Measurements from ENCODE around the gene DLG2. TPM values are rescaled to one million over a fixed set of nuclear protein-coding genes. Genes with fewer than 3 reads are reported as not detected.
A peak's percentile ranks its signal among the peaks of the same experiment; 100 is the strongest.

The DLG2 gene
- total RNA-seq, 2 donors from 2014 or later = 1.9 to 3.2 TPM

DNA sequence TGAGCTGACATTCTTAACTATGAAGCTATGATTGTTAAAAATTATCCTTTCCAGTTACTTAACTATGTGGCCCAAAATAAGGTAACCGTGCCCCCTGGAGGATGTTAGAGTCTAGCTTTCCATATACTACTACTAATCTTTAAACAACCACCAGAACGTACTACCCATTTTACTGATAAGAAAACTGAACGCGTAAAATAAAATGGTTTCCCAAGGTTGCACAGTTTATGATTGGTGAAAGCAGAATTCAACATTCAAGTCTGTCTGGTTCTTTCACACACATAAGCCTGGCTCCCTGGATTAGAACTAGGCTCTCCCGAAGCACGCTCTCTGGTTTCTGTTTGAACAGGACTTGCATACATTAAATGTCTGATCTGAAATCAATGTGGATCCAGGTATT lies 1903.1 kb downstream of the DLG2 start:
- ATAC-seq = peak; percentile 45
- DNase-seq = peak in 1 of 2 donors; percentile 8
- intact Hi-C loops (cut with DNase I, micrococcal nuclease) = loop anchor here in 1 of 2 donors (10.0 kb wide), 1 partner anchor 429 kb away; no protein-coding TSS in a partner anchor

DNA sequence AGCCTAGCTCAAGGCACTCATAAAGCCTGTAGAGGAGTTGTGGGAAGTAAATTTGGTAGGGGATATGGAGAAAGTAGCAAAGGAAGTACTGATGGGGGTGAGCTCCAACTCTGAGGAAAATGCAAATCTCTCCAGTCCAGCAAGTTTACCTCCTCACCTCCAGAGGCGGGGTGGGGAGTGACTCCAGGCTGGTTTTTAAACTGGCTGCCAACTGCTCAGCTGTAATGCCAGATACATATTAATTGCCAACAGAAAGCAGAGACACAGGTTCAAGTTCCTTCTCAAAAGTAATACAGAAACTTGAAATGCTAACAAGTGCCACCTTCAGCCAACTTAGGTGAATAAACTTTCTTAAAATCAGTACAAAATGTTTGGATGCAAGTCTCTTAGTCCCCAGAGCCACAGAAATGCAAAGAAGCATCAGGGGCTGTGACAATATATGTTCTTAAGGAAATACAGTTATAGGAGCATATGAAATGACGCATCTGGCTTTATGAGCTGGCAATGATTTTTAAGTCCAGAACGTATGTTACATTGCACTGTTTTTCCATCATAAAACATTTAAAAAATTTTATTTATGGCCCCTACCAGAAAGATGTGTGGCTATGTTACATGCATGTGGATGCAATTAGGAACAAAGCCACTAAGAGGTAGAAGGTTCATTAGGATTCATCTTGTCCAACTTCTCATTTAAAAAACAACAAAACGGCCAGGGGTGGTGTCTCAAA lies 1904.6 kb downstream of the DLG2 start:
- DNase-seq (no peak), ATAC-seq (no peak)
- intact Hi-C loops (cut with DNase I, micrococcal nuclease) = loop anchor here in 1 of 2 donors (10.0 kb wide), 1 partner anchor 428 kb away; no protein-coding TSS in a partner anchor

DNA sequence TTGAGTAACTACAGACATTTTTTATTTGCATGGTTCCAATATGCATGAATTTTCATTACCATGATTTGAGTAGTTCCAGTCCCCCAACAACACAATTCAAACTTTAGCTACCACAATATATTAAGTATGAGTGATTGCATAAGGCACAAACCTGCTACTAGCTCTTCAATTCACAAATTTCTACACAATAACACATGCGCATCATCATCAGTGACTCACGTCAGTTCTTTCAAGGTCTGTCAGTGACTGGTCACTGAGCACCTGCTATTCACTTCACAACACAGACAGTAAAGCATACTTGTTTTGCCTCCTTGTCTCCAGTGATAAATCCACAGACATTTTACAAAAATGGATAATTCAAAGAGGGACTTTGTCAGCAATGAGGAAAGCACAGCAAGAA lies 1905.9 kb downstream of the DLG2 start:
- intact Hi-C loops (cut with DNase I, micrococcal nuclease) = loop anchor here in 1 of 2 donors (10.0 kb wide), 1 partner anchor 426 kb away; no protein-coding TSS in a partner anchor
- DNase-seq (no peak), ATAC-seq (no peak)

DNA sequence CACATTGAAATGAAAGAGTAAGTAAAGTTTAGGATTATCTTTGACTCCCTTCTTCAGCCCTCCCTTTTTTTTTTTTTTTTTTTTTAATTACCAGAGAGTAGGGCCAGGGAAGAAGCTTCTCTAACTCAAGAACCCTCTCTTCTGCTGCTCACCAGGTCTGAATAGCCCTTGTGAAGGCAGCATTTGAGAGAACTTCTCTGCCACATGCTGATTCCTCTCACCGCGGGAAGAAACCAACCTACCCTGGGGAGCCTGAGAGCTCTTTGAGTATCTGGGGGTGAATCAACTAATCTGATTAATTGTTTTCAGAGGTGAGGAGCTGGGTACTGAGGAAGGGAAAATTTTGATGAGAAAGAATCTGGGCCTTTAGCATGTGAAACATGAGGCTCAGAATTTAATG lies 1906.5 kb downstream of the DLG2 start:
- intact Hi-C loops (cut with DNase I, micrococcal nuclease) = loop anchor here in 1 of 2 donors (10.0 kb wide), 1 partner anchor 426 kb away; no protein-coding TSS in a partner anchor
- ATAC-seq (no peak), DNase-seq (no peak)

DNA sequence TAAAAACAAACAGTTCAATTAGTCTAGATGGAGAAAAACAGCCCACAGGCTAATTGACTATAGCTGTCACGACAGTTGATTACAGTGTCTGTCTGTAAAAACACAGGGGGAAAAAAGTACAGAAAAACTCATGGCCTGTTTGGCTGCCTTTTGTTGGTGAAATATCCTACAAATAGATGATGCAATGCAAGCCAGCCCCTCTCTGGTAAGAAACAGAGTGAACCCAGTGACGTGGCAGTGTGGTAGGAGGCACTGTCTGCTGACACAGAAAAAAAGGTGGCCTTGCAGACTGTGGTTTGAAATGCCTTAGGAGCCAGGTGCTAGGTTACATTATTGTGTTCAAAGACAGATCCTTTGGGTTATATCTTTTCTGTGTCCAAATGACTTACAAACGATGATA lies 1909.6 kb downstream of the DLG2 start:
- DNase-seq (no peak), ATAC-seq (no peak)
- intact Hi-C loops (cut with DNase I, micrococcal nuclease) = no loop called here

DNA sequence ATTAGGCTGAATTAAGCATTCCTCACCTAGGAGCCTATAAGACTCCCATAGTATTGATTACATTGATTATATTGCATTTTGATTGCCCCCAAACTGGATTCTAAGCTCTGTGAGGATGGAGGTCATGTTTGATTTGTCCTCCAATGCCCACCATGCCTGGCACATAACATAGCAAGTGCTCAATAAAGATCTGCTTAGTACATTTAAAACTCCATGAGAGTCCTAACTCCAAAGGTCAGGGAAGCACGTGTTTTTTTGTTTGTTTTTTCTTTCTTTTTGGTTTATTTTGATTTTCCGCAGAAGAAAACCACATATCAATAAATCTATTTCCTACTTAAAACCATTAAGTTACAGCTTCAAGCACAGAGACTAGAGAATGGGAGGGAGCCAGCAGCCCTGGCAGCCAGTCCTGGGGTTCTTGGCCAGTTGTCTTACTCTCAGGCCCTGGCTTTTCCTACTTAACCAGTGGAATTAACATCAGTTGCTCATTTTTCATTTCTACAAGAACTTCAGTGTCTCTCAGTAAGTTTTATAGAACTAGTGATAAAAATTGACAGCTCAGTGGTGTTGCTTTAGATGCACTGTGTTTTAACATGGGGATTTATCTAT lies 1911.1 kb downstream of the DLG2 start:
- no peak for ATAC-seq
- no peak for DNase-seq

DNA sequence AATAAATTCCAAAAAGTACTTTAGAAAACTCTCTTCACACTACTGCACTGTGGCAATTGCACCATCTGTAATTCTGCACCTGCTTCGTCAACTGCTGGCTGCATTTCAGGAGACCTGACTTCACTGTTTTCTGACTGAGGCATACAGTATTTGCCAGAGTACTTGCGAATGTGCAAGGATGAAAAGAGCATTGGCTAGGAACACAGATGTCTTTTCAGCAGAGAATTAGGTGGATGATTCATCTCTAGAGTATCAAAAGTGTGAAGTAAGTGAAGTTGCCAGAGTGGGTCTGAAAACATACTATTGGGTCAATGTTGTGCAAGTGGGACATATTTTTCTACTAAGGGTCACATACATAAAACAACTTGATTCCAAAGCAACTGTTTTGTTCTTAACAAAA lies 1913.4 kb downstream of the DLG2 start:
- ATAC-seq = no peak
- DNase-seq = no peak
- intact Hi-C loops (cut with DNase I, micrococcal nuclease) = no loop called here

More for the DNA sequence above, 1911.1 kb downstream of the DLG2 start:
- intact Hi-C loops (cut with DNase I, micrococcal nuclease) = no loop called here

DNA sequence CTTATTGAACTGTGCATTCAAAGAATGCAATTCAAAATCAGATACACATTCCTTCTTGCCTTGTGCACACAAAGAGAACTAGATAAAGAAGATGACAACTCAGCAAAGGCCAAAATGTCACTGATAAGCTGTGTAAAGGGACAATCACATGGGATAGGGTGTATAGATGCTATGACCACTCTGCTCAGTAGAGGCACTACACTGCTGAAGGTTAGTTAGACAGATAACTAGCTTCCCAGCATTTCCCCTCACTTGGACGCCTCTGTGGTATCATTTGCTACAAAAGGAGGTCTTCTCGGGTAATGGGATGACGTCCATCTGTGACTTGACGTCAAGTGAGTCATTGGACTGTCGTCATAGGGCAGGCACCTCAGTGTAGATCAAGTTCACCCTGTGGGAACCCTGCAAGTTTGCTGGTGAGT lies 1916.0 kb downstream of the DLG2 start:
- DNase-seq = no peak
- intact Hi-C loops (cut with DNase I, micrococcal nuclease) = no loop called here
- no peak for ATAC-seq

DNA sequence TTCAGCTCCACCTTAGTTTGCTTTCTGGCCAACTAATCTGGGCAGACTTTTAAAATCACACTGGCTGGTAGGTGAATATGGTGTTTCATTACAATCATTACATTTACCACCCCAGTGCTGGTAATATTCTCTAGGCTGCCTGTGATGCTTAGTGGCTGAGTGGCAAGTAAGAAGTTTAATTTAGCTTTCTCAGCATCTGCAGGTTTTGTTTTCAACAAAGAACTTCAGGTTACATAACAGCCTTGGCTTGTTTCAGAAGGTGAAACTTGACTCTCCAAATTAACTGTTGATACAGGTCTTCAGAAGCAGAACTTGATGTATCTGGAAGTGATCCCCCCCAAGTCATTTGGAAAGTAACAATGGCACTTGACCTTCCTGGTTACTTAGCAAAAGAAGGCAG lies 1917.7 kb downstream of the DLG2 start:
- intact Hi-C loops (cut with DNase I, micrococcal nuclease) = no loop called here
- DNase-seq (no peak), ATAC-seq (no peak)

DNA sequence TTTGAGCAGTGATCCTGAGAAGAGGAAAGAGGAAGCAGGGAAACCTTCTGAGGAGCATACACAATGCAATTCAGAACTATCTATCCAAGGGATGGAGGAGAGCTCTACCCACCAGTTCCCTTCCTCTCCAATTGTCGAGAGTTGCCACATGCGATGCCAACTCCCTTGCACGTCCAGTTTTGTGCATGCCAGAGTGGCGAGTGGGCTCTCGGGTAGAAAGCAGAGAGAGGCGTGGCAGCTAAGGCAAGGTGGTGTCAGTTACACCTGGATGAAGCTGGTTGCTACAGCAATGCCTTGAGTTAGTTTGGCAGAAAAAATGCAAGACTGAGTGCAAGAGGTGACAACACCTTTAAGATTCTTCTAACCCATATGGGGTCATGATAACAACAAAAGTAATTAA lies 1920.6 kb downstream of the DLG2 start:
- DNase-seq (no peak), ATAC-seq (no peak)
- intact Hi-C loops (cut with DNase I, micrococcal nuclease) = no loop called here

DNA sequence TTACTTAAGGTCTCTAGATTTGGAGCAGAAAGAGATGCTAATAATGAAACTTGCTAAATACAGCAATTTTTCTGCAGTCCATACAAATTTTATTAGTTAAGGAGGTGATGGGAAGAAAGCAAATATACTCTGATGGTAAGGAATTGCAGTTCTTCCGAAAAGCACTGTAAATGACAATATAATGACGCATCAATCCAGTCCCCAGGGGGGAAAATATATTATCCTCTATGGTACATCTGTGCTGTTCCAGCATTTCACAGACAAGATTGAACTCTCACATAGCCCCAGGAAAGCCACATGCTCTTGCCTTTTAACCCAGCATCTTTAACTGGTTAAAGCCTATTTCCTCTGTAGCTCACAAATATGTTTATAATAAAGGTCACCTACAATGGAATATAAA lies 1924.3 kb downstream of the DLG2 start:
- ATAC-seq (no peak), DNase-seq (no peak)
- intact Hi-C loops (cut with DNase I, micrococcal nuclease) = no loop called here

DNA sequence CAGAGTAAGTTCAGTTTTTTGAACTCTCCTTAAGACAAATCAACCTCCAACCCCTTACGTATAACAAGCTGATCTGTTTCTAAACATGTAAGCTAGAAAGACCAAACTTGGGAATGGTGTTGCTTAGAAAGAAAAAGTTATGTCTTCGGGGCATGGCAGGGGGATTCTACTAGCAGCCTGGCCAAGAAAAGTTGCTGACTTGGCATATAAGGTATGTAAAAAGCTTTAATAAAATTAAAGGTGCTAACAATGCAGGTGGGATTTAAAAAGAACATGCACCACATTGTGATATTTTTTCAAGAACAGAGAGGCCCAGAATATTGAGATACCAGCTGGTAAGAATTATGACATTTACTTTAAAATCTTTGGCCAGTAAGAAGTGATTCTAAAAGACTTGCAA lies 1929.6 kb downstream of the DLG2 start:
- DNase-seq = no peak
- ATAC-seq = no peak
- intact Hi-C loops (cut with DNase I, micrococcal nuclease) = no loop called here

DNA sequence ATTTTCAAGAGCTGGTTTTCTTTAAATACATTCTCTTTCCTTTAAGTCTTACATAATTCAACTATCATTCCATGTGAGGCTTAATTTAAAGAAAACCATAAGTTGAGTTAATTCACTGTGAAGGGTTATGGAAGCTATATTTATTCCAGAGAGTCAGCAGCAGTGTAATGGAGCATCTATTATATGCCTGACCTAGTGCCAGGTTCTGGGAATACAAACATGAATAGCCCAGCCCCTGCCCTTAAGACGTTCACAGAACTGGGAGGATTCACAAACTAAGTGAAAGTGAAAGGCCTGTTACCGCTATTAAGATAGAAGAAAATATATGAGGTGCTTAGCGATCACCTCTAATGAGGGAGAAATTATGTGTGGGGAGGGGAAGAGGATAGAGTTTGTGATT lies 1932.1 kb downstream of the DLG2 start:
- ATAC-seq (no peak), DNase-seq (no peak)

DNA sequence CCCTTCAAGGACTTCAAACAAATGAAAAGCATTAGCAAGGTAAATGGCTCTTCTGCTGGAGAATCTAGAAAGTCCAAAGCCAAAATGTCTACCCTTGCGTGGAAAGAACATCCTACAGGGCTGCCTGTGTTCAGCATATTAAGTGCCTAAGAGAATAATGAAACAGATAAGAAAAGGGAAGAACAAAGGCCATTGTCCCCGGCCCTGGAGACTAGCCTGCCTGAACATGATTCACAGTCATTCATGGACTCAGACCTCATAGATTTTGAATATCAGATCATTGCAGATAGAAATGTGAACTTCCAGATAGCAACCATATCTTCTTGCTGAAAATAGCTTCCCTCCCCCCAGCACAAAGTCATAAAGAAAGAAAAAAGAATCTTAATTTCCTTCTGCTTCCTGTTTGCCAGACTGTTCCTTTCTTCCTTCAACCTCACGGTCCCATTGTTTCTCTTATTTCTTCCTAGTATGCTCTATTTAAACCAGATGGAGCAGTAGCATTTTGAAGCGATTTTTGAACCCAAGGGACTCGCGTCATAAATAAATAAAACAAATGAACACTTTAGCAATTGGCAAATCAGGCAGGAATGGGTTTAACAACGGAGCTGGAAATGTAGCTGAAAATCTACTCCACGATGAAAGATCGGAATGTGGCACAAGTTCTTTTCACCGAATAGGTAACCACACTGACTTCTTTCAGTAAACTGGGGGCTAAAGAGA lies 1932.8 kb downstream of the DLG2 start:
- intact Hi-C loops (cut with DNase I, micrococcal nuclease) = no loop called here
- ATAC-seq (no peak), DNase-seq (no peak)

More for the DNA sequence above, 1932.1 kb downstream of the DLG2 start:
- intact Hi-C loops (cut with DNase I, micrococcal nuclease) = no loop called here

DNA sequence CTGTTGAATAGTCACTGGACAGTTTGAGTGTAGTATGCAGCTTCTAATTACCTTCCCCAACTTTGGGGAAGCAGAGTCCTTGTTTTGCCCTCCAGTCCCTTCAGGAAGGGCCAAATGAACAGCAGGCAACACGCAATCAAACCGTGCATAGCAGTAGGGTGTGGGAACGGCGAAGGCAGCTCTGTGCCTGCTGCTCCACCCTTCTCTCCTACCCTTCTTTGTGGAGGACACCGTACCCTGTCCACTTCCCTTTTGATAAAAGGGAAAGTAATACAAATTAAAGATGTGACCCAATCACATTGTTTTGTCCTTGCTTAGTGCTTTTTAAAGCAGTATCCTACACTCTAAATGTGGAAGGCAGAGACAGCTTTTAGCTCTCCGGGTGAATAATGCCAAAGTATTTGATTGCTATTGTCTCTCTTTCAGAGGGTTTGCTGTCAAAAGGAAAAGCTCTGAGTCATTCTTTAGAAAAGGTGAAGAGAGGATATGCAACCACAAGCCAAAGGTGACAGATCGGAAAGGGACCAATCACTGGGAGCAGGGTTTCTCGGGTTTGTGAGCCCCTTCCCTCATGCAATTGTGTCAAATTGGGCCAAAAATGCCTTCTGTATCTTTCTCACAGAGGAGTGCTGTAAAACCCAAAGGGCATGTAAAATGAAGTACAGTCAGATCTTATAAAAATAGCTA lies 1933.7 kb downstream of the DLG2 start:
- ATAC-seq (no peak), DNase-seq (no peak)
- intact Hi-C loops (cut with DNase I, micrococcal nuclease) = no loop called here

DNA sequence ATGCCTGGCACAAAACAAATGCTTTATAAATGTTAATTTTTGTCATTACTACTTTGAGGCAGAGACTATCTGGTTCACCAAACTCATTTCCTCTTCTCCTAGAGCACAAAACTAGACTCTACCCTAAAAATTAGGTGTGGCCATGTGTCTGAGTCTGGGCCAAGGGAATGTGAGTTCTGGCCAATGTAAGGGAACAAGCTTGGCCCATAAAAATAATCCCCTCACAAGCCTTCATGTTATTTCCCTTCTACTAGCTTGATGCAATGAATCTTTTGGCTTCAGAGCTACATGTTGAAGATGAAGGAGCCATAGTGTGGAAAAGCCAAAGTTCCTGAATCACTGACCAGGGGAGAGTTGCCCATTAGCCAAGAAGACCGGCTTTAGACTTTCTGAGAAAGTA lies 1934.5 kb downstream of the DLG2 start:
- intact Hi-C loops (cut with DNase I, micrococcal nuclease) = no loop called here
- ATAC-seq = no peak

DNA sequence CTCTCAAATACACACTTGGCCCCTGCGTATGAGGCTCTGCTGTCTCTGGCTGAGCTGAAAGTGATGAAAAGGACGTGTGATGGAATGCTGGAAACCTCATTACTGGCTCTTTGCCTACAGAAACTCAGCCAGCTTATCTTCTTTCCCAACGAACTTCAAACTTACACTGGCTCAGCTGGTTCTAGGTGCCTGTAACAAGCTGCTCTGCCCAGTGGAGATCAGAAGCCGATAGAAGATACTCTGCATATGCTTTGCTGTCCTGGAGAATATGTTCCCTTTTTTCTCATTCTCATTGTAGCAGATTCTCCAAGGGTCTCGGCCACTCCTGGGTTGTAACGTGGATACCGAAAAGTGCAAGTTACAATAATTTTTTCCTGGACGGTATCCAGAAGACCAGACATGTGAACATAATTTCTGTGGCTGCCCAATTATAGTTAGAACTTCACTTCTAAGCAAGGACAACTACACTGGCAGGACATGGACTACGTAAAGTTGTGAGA lies 1935.6 kb downstream of the DLG2 start:
- no peak for ATAC-seq

More for the DNA sequence above, 1934.5 kb downstream of the DLG2 start:
- no peak for DNase-seq

DNA sequence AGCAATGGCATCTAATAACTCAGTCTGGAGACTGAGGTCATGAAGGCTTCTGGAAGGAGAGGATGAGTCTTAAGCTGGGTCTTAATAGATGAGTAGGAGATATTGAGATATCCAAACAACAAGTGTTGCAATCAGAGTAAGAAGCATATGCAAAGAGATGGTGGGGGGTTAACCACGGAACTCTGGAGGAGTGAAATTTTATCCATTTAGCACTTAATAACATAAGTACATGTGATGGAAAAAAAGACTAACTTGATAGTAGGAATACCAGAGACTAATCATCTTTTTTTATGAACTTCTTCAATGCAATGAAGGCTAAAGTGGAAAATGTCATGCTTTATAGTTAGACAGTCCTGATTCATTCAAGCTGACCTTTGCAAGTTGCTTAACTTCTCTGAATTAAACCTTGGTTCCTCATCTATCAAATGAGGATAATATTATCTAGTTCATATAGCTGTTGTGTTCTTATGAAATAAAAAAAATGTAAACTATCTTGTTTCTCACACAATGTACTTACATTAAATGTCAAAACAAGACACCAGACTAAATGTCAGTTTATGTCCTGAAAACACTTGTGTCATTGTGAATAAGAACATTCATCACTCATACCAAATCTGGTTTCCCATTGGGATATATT lies 1937.9 kb downstream of the DLG2 start:
- ATAC-seq (no peak), DNase-seq (no peak)
- intact Hi-C loops (cut with DNase I, micrococcal nuclease) = no loop called here

More for the DNA sequence above, 1935.6 kb downstream of the DLG2 start:
- intact Hi-C loops (cut with DNase I, micrococcal nuclease) = no loop called here
- no peak for DNase-seq

DNA sequence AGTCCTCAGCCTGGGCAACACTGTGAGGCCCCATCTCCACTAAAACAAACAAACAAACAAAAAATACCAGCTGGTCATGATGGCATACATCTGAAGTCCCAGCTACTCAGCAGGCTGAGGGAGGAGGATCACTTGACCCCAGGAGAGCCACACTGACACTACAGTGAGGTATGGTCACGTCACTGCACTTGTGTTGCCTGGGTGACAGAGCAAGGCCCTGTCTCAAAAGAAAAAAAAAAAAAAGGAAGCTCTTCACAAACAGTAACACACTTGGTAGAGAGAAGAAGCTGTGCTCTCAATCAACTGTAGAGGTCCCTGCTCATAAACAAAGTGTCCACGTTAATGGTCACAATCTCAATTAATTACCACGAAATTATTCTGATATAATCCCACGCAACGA lies 1939.4 kb downstream of the DLG2 start:
- intact Hi-C loops (cut with DNase I, micrococcal nuclease) = no loop called here
- ATAC-seq = no peak
- no peak for DNase-seq
